B cell (primary cell): ENCODE data around the gene CFAP221. TPM values are rescaled to one million over a fixed set of nuclear protein-coding genes. Genes with fewer than 3 reads are reported as not detected.

ENCODE experiments used
- ATAC-seq: fragments of 200-7000 bp; cut with Tn5 transposase; one replicate; pipeline ENCODE4 v1.10.0; 2021; ENCODE audit warnings: low read depth, mild to moderate bottlenecking, moderate number of reproducible peaks, moderate library complexity
- CTCF ChIA-PET: fragments of 350-600 bp; sonication (Branson Sonifier 250); formaldehyde crosslinking; loops from one replicate; lab custom pipeline; 2021; ENCODE audit warnings: antibody characterized with exemption, inconsistent platforms; lab: Charles Lee
- POLR2A ChIA-PET: fragments of 350-600 bp; sonication (Branson Sonifier 250); formaldehyde crosslinking; loops from one replicate; lab custom pipeline; 2021; ENCODE audit warnings: antibody characterized with exemption; lab: Charles Lee
- DNase-seq: peaks from one replicate; pipeline ENCODE4 v3.0.0; 2013
- H2AFZ ChIP-seq: 2 replicates; pipeline ENCODE4 v1.6.1; 2012; ENCODE audit warnings: mild to moderate bottlenecking, low read depth, low read length; ENCODE audit not compliant: insufficient read depth, poor library complexity, severe bottlenecking
- H3K27ac ChIP-seq, 2 donors: 1 replicate in 1 of 2; 2 replicates in 1 of 2; pipeline ENCODE4 v1.5.1; 2012 to 2013; ENCODE audit warnings: low read length in 2 of 2, mild to moderate bottlenecking in 2 of 2, moderate library complexity in 1 of 2
- H3K27me3 ChIP-seq, 4 experiments: fragments of 200-600 bp in 1 of 4; sonication (generic) in 1 of 4; replicated peaks in 1 of 4; 1 replicate in 2 of 4; 2 replicates in 2 of 4; pipeline versions ENCODE4 v1.6.1 to v1.7.0; 2013 to 2016; ENCODE audit warnings: low read length in 3 of 4, mild to moderate bottlenecking in 2 of 4, mixed read lengths in 1 of 4, moderate library complexity in 1 of 4; ENCODE audit not compliant: insufficient read depth in 4 of 4, control insufficient read depth in 3 of 4; ENCODE audit errors: control extremely low read depth in 1 of 4
- H3K36me3 ChIP-seq, 2 experiments: replicated peaks in 1 of 2; 1 replicate in 1 of 2; 2 replicates in 1 of 2; pipeline versions ENCODE4 v1.6.1 to v1.7.1; 2013; ENCODE audit warnings: low read length in 1 of 2; ENCODE audit not compliant: insufficient read depth in 2 of 2, control insufficient read depth in 1 of 2; ENCODE audit errors: control extremely low read depth in 1 of 2, extremely low read depth in 1 of 2
- H3K4me1 ChIP-seq, 2 donors: fragments of 200-600 bp in 1 of 2; sonication (generic) in 1 of 2; 1 replicate in 1 of 2; 2 replicates in 1 of 2; pipeline versions ENCODE4 v1.5.1 to v1.6.1; 2013 to 2017; ENCODE audit warnings: low read length in 2 of 2; ENCODE audit not compliant: control insufficient read depth in 2 of 2, insufficient read depth in 2 of 2
- H3K4me2 ChIP-seq: replicated peaks from 2 replicates; pipeline ENCODE3; 2012; ENCODE audit warnings: mild to moderate bottlenecking, low read depth, low read length; ENCODE audit not compliant: poor library complexity, severe bottlenecking
- H3K4me3 ChIP-seq, 5 experiments: fragments of 200-600 bp in 1 of 5; sonication (generic) in 1 of 5; 1 replicate in 3 of 5; 2 replicates in 2 of 5; pipeline versions ENCODE4 v1.5.1 to v1.7.0; 2011 to 2016; ENCODE audit warnings: low read length in 4 of 5, mild to moderate bottlenecking in 4 of 5, low read depth in 2 of 5, control low read depth in 1 of 5, moderate library complexity in 1 of 5; ENCODE audit not compliant: insufficient read depth in 1 of 5; ENCODE audit errors: control extremely low read depth in 1 of 5, extremely low read depth in 1 of 5
- H3K79me2 ChIP-seq: fragments of 200-600 bp; sonication (generic); one replicate; pipeline ENCODE4 v1.6.0; 2016; ENCODE audit warnings: low read length; ENCODE audit not compliant: control insufficient read depth, insufficient read depth
- H3K9ac ChIP-seq: fragments of 200-600 bp; sonication (generic); 2 replicates; pipeline ENCODE4 v1.6.1; 2017; ENCODE audit warnings: mild to moderate bottlenecking, low read length, moderate library complexity
- H3K9me3 ChIP-seq, 3 donors: one replicate each; pipeline versions ENCODE4 v1.6.1 to v1.7.1; 2013; ENCODE audit warnings: low read length in 2 of 3; ENCODE audit not compliant: control insufficient read depth in 2 of 3, insufficient read depth in 1 of 3; ENCODE audit errors: control extremely low read depth in 1 of 3
- H4K20me1 ChIP-seq: 2 replicates; pipeline ENCODE4 v1.6.0; 2012; ENCODE audit warnings: mild to moderate bottlenecking, low read length; ENCODE audit not compliant: insufficient read depth, control insufficient read depth, poor library complexity, severe bottlenecking
- H3K27ac Mint-ChIP-seq: one replicate; pipeline ENCODE4 v1.8.0; 2021; ENCODE audit warnings: mixed read lengths
- H3K27me3 Mint-ChIP-seq: one replicate; pipeline ENCODE4 v1.8.0; 2021; ENCODE audit warnings: mixed read lengths
- H3K4me1 Mint-ChIP-seq: one replicate; pipeline ENCODE4 v1.8.0; 2021; ENCODE audit warnings: mixed read lengths
- H3K4me3 Mint-ChIP-seq: one replicate; pipeline ENCODE4 v1.8.0; 2021; ENCODE audit warnings: mixed read lengths
- H3K9me3 Mint-ChIP-seq: one replicate; pipeline ENCODE4 v1.8.0; 2022; ENCODE audit warnings: mixed read lengths; ENCODE audit not compliant: insufficient read depth
- CTCF ChIP-seq: fragments of 200-600 bp; IDR thresholded peaks from one replicate; pipeline ENCODE4 v1.8.0; 2022; ENCODE audit warnings: antibody characterized with exemption, mild to moderate bottlenecking
- EZH2 ChIP-seq: IDR thresholded peaks from 2 replicates; pipeline ENCODE4 v1.6.1; 2012; ENCODE audit warnings: borderline replicate concordance, low read depth, mild to moderate bottlenecking, moderate library complexity, low read length; ENCODE audit not compliant: insufficient read depth, poor library complexity, severe bottlenecking
- WGBS: methylation state at CpG from one replicate; pipeline ENCODE4 v1.1.5; 2013; ENCODE audit warnings: missing lambda C conversion rate; ENCODE audit not compliant: insufficient coverage; 5-methylcytosine and 5-hydroxymethylcytosine counted together
- intact Hi-C: fragments of 100-400 bp; cut with micrococcal nuclease; formaldehyde crosslinking; loops from one replicate; pipeline ENCODE4 v1.10.0; 2022
- polyA plus RNA-seq: library from polyadenylated mRNA; depleted of rRNA; stranded (reverse); fragments of >200 nt; gene quantifications from 2 replicates; pipeline ENCODE4 v1.2.3, GENCODE V29; 2012
- total RNA-seq, 2 donors: library from RNA; stranded (reverse); fragments of 120-200 nt in 1 of 2; gene quantifications; 1 replicate in 1 of 2; 2 replicates in 1 of 2; pipeline versions ENCODE4 v1.2.3 to v1.2.4, GENCODE V29; 2013 to 2022

The CFAP221 gene
- total and polyA plus RNA-seq, 2 donors (not counting 1 experiment from before 2014, with no cell fraction given): not detected

DNA sequence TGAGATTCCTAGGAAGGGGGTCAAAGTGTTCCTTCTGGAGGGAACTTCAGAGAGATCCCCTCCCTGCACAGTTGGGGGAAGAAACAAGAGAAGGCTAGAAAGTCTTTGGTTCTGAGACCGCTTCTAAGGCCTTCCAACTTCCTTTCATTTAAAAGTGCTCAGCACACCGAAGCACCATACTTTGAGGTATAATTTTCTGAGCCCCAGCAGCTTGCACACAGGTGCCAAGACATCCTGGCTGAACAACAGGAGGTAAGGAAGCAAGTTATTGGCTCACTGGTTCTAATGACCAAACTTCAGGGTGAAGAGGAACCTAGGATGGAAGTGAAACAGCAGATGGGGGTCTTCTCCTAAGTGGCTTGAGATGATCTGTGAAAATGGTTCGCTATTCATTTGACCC lies 154.0 kb downstream of the CFAP221 start:
- Histone ChIP-seq H3K9ac (no peak overlapping the region), H3K27ac (no peak overlapping the region), H3K36me3 (no peaks in the 10 kb centered on the region), H3K4me1 (peaks cover 0 to 5% of the 10 kb centered on the region in 2 donors), H3K79me2 (no peaks in the 10 kb centered on the region), H2AFZ (no peak overlapping the region), H3K27me3 (peaks cover 0 to 25% (median 11%) of the 10 kb centered on the region in 4 experiments), H4K20me1 (no peaks in the 10 kb centered on the region), H3K9me3 (peaks cover 0 to 3% (median 0%) of the 10 kb centered on the region in 3 donors), H3K4me2 (no peak overlapping the region), H3K4me3 (no peak overlapping the region)
- ChIA-PET CTCF (no interaction called here), POLR2A (no interaction called here)
- WGBS: no CpG with 5 or more reads among the region's 3 CpGs
- Mint-ChIP-seq H3K27me3 (peaks cover 11% of the 10 kb centered on the region), H3K27ac (no peak overlapping the region), H3K9me3 (no peaks in the 10 kb centered on the region), H3K4me1 (no peaks in the 10 kb centered on the region), H3K4me3 (no peak overlapping the region)
- intact Hi-C loops: no loop called here
- ATAC-seq: no peak
- no peak for TF ChIP-seq CTCF
- no peak for TF ChIP-seq EZH2
- no peak for DNase-seq

DNA sequence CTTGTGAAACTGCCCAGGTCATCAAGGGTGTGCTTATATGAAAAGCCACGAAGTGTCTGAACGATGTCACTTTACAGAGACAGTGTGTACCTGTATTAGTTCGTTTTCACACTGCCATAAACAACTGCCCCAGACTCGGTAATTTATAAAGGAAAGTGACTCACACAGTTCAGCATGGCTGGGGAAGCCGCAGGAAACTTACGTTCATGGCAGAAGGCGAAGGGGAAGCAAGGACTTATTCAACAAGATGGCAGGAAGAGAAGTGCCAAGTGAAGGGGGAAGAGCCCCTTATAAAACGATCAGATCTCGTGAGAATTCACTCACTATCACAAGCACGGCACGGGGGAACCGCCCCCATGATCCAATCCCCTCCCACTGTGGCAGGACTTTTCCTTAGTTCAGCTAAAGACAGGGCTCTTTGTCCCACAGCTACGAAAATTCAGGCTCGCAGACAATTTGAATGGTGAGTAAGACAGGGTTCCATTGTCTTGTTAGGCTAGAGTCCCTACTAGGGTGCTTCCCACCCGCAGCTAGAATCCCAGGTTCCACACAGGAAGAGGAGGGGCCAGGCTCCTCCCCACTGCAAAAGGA lies 154.9 kb downstream of the CFAP221 start:
- TF ChIP-seq CTCF (no peak), EZH2 (no peak)
- Histone ChIP-seq H3K4me2 (no peak overlapping the region), H2AFZ (no peak overlapping the region), H3K36me3 (no peaks in the 10 kb centered on the region), H3K9ac (no peak overlapping the region), H4K20me1 (no peaks in the 10 kb centered on the region), H3K27ac (no peak overlapping the region), H3K4me3 (no peak overlapping the region), H3K9me3 (peaks cover 0 to 3% (median 0%) of the 10 kb centered on the region in 3 donors), H3K4me1 (peaks cover 0 to 5% of the 10 kb centered on the region in 2 donors), H3K27me3 (peaks cover 0 to 25% (median 11%) of the 10 kb centered on the region in 4 experiments), H3K79me2 (no peaks in the 10 kb centered on the region)
- H3K9me3 Mint-ChIP-seq: no peaks in the 10 kb centered on the region
- peaks cover 11% of the 10 kb centered on the region for H3K27me3 Mint-ChIP-seq
- no peak overlapping the region for H3K4me3 Mint-ChIP-seq
- ChIA-PET POLR2A (no interaction called here), CTCF (interaction anchor here (1.6 kb wide), 1 partner anchor 614 kb away, joined by 5 read pairs; no protein-coding TSS in a partner anchor)
- DNase-seq (no peak), ATAC-seq (no peak)
- no peak overlapping the region for H3K27ac Mint-ChIP-seq
- intact Hi-C loops: no loop called here
- WGBS: 65% methylated on average over 7 of the region's 15 CpGs
- no peaks in the 10 kb centered on the region for H3K4me1 Mint-ChIP-seq
